ENCODE results near the gene C6orf136.

DNA sequence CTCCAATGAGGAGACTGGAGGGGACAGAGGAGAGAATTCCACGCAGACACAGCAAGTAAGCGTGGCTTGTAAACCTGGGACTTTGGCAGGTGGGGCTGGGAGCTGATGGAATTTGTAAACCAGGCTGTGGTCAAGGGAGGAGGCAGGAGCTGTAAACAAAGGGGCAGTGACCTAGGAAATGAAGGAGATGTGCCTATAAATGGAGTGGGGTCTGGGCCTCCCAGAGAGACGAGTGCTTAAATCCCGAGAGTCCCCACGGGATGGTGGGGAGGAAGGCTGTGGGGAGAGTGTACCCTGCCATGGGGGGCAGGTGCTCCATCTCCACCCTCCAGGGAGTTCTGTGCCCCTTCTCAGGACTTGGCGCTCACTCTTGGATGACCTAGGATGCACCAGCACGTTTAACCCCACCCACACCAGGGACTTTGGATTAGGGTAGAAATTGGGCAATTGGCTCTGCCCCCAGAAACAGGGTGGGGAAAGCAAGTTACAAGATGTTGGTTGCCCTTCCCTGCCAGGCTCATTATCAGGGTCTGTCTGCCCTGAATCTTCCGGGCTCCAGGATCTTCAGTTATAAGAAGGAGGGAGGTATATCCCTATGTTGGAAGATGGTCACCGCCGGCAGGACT, 29.8 kb downstream of the C6orf136 start:
- TF ChIP-seq, protein P1, sequence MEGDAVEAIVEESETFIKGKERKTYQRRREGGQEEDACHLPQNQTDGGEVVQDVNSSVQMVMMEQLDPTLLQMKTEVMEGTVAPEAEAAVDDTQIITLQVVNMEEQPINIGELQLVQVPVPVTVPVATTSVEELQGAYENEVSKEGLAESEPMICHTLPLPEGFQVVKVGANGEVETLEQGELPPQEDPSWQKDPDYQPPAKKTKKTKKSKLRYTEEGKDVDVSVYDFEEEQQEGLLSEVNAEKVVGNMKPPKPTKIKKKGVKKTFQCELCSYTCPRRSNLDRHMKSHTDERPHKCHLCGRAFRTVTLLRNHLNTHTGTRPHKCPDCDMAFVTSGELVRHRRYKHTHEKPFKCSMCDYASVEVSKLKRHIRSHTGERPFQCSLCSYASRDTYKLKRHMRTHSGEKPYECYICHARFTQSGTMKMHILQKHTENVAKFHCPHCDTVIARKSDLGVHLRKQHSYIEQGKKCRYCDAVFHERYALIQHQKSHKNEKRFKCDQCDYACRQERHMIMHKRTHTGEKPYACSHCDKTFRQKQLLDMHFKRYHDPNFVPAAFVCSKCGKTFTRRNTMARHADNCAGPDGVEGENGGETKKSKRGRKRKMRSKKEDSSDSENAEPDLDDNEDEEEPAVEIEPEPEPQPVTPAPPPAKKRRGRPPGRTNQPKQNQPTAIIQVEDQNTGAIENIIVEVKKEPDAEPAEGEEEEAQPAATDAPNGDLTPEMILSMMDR (conservative IDR thresholded peaks at IDR 0.05; ENCODE audit: low read depth, low read length) = no peak
- no peak for TF ChIP-seq EZH2 (IDR thresholded peaks at IDR 0.05; ENCODE audit: borderline replicate concordance, low read depth, low read length, poor library complexity, severe bottlenecking)
